HG03575 (cell line): ENCODE measurements around the gene VAMP7.
"Not testable (repeated sequence)": the region's sequence is repeated elsewhere in the genome, so short reads cannot be mapped to it uniquely, and the experiment has no call there.

Experiments
- ATAC-seq: cut with Tn5 transposase; IDR thresholded peaks from one replicate; pipeline ENCODE4 v1.9.1; 2021; ENCODE audit not compliant: unreplicated experiment, insufficient number of reproducible peaks, low FRiP score; ENCODE audit errors: extremely low read depth

VAMP7 gene

GRCh38 chrX:155896512-155896911, 15.4 kb downstream of the VAMP7 start:
- ATAC-seq = no peak

- no peak for ATAC-seq
These were observed 18.2 kb downstream of the VAMP7 start for GRCh38 chrX:155899366-155899765.

GRCh38 chrX:155900765-155901164, 19.6 kb downstream of the VAMP7 start:
- no peak for ATAC-seq

GRCh38 chrX:155907661-155908060, 26.5 kb downstream of the VAMP7 start:
- not testable (repeated sequence) for ATAC-seq

- no peak for ATAC-seq
These were observed 42.1 kb downstream of the VAMP7 start for GRCh38 chrX:155923200-155923599.

- ATAC-seq = not testable (repeated sequence)
These were observed 49.9 kb downstream of the VAMP7 start for GRCh38 chrX:155930852-155931618.

- ATAC-seq = no peak
These were observed 57.0 kb downstream of the VAMP7 start for GRCh38 chrX:155938132-155938531.

GRCh38 chrX:155949098-155949497, 68.0 kb downstream of the VAMP7 start:
- no peak for ATAC-seq

- ATAC-seq = no peak
These were observed 70.2 kb downstream of the VAMP7 start for GRCh38 chrX:155951237-155951789.

GRCh38 chrX:155953055-155953454, 71.9 kb downstream of the VAMP7 start:
- no peak for ATAC-seq

GRCh38 chrX:155954793-155955192, 73.6 kb downstream of the VAMP7 start:
- no peak for ATAC-seq

- no peak for ATAC-seq
These were observed 75.0 kb downstream of the VAMP7 start for GRCh38 chrX:155956099-155956498.

- no peak for ATAC-seq
These were observed 75.5 kb downstream of the VAMP7 start for GRCh38 chrX:155956649-155957048.

- ATAC-seq = no peak
These were observed 76.7 kb downstream of the VAMP7 start for GRCh38 chrX:155957843-155958242.

GRCh38 chrX:155959018-155959587, 78.0 kb downstream of the VAMP7 start:
- no peak for ATAC-seq

- no peak for ATAC-seq
These were observed 81.8 kb downstream of the VAMP7 start for GRCh38 chrX:155962906-155963305.

GRCh38 chrX:155966876-155967275, 85.7 kb downstream of the VAMP7 start:
- no peak for ATAC-seq

- ATAC-seq = no peak
These were observed 86.6 kb downstream of the VAMP7 start for GRCh38 chrX:155967653-155968325.

- ATAC-seq = no peak
These were observed 87.1 kb downstream of the VAMP7 start for GRCh38 chrX:155968326-155968661.

GRCh38 chrX:155968791-155969190, 87.6 kb downstream of the VAMP7 start:
- ATAC-seq = no peak
